ENCODE data around the gene GARNL3. TPM values are rescaled to one million over a fixed set of nuclear protein-coding genes. Genes with fewer than 3 reads are reported as not detected.

Gene GARNL3
- total and polyA plus RNA-seq, 8 donors, result 2.3 to 7.1 (median 3.4) TPM

DNA sequence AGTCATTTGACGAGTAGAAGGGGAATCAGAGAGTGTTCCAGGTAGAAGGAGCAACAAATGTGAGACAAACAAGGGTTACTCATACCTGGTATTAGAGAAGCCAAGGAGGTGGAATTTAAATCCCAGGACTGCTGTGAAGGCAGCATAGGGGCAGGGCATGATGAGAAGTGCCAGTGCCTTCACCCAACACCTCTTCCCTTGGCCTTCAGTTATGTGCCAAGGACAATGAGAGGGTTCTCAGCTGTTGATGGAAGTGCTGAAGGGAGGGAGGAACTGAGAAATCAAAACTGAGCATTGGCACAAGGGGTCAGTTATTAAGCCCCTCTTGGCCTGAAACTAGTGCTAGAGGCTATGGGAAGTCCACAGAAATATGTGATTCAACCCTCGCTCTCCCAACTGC, 50.3 kb downstream of the GARNL3 start:
- no peak overlapping the region for H3K27ac ChIP-seq
- intact Hi-C loops (cut with DNase I), result no loop called here
- H3K27me3 ChIP-seq, result no peaks in the 10 kb centered on the region
- TF ChIP-seq, protein P1, sequence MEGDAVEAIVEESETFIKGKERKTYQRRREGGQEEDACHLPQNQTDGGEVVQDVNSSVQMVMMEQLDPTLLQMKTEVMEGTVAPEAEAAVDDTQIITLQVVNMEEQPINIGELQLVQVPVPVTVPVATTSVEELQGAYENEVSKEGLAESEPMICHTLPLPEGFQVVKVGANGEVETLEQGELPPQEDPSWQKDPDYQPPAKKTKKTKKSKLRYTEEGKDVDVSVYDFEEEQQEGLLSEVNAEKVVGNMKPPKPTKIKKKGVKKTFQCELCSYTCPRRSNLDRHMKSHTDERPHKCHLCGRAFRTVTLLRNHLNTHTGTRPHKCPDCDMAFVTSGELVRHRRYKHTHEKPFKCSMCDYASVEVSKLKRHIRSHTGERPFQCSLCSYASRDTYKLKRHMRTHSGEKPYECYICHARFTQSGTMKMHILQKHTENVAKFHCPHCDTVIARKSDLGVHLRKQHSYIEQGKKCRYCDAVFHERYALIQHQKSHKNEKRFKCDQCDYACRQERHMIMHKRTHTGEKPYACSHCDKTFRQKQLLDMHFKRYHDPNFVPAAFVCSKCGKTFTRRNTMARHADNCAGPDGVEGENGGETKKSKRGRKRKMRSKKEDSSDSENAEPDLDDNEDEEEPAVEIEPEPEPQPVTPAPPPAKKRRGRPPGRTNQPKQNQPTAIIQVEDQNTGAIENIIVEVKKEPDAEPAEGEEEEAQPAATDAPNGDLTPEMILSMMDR (IDR thresholded peaks at IDR 0.05), result no peak
- H3K9me3 ChIP-seq, result no peaks in the 10 kb centered on the region
- WGBS, 2 donors, result 94 to 100% methylated on average over 2 of the region's 2 CpGs
- H3K36me3 ChIP-seq, result no peaks in the 10 kb centered on the region
- no peak for FAIRE-seq
- peaks cover 0 to 10% (median 5%) of the 10 kb centered on the region in 3 donors for H3K4me1 ChIP-seq
- no peak overlapping the region for H3K4me3 ChIP-seq
- DNase-seq, result no peak
- no peak for ATAC-seq

DNA sequence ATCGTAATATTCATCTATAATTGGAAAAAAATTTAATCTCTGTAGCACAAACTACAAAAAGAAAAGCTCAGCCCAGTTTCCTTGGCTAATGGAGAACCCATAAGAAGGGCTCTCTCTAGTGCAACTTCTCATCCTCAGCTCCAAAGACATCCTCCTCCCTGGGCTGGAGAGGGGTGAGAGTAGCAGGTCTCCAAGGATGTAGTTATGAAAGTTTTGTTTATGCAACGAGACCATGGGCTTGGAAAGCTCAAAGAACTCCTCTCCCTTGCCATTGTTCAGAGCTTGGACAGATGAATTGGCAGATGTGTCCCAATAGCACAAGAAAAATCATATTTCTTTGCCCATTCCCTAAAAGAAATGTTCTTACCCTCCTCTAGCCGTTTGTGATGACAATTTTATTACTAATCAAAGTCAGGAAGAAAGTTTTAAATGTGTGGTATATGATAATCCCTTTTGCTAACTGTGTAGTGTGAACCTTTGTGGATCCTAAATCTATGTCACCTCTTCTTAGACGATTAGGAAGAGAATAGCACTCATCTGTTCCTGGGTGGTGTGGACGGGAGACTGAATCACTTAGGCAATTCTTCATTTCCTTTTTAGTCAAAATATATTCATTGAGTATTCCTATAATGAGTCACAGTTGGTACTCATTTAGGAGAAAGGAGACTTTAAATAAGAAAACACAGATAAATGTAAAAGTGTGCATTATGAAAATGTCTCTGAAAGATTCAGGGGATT, 52.2 kb downstream of the GARNL3 start:
- WGBS, 2 donors, result 68 to 81% methylated on average over 5 of the region's 5 CpGs
- peak in 1 of 4 donors; percentile 29 for ATAC-seq

DNA sequence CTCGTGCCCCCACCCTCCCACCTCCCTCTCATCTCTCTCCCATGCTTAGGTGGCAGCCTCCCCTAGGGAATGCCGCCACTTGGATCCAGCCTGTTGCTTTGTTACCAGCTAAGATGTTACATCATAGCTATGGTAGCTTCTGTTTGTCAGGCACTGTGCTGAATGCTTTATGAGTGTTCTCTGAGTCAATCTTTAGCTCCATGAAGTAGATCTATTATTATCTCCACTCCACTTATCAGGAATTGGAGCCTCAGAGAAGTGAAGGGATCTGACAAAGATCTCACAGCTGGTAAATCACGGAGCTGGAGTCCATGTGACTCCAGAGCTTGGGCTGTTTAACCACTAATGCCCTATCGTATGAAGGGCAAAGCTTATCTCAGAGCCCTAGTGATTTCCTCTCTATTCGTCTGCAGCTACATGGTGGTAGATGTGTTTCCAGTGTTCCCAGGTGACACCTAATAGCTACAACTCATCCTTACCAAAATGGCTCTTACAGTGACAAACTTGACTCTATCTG, 54.1 kb downstream of the GARNL3 start:
- H3K27me3 ChIP-seq, result no peaks in the 10 kb centered on the region
- peak in 1 of 4 donors; percentile 39 for ATAC-seq
- TF ChIP-seq, protein P1 (IDR thresholded peaks at IDR 0.05), result no peak
- H3K27ac ChIP-seq, result no peak overlapping the region
- DNase-seq, result no peak
- intact Hi-C loops (cut with DNase I), result no loop called here
- no peaks in the 10 kb centered on the region for H3K9me3 ChIP-seq
- H3K4me1 ChIP-seq, result no peaks in the 10 kb centered on the region
- WGBS, 2 donors, result 77 to 79% methylated on average over 5 of the region's 5 CpGs
- H3K4me3 ChIP-seq, result no peak overlapping the region
- FAIRE-seq, result no peak
- H3K36me3 ChIP-seq, result no peaks in the 10 kb centered on the region

More for the DNA sequence above, 52.2 kb downstream of the GARNL3 start:
- TF ChIP-seq, protein P1 (IDR thresholded peaks at IDR 0.05), result no peak
- Histone ChIP-seq H3K9me3 (no peaks in the 10 kb centered on the region), H3K4me3 (no peak overlapping the region), H3K4me1 (peaks cover 0 to 2% (median 2%) of the 10 kb centered on the region in 3 donors), H3K27ac (no peak overlapping the region), H3K27me3 (no peaks in the 10 kb centered on the region), H3K36me3 (no peaks in the 10 kb centered on the region)
- DNase-seq (no peak), FAIRE-seq (no peak)
- intact Hi-C loops (cut with DNase I), result no loop called here

DNA sequence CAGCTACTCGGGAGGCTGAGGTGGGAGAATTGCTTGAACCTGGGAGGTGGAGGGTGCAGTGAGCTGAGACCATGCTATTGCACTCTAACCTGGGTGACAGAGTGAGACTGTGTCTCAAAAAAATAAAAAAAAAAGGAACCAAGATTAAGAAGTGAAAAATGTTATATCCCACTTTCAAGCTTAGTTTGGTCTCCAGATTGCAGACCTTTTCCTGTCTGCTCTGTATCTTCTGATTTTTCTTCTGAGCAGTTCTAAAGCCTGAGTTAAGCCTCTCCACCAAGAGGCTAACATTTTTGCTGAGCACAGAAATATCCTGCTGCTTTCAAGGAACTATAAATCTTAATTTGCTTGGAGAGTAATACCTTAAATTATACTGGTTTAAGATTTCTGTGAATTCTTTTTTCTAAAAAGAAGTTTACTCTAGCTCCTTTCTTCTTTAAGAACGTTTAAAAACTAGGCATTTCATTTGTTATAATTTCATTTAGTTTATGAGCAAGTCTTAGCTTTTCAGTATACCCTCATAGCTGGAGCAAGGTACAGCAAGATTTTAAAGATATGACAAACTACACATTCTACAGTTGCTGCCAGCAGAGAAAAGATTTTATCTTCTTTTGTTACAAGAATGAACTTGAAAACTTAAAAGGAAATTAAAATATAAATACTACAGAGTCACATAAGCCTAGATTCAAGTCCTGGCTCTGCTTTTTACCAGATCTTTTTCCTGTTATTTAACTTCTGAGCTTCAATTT, 55.0 kb downstream of the GARNL3 start:
- FAIRE-seq (no peak), ATAC-seq (peak in 1 of 4 donors; percentile 30), DNase-seq (no peak)
- WGBS, 2 donors, result 56 to 67% methylated on average over 2 of the region's 2 CpGs
- intact Hi-C loops (cut with DNase I), result no loop called here
- H3K9me3 ChIP-seq, result no peaks in the 10 kb centered on the region
- H3K4me1 ChIP-seq, result no peaks in the 10 kb centered on the region
- H3K4me3 ChIP-seq, result no peak overlapping the region
- no peaks in the 10 kb centered on the region for H3K27me3 ChIP-seq
- TF ChIP-seq, protein P1 (IDR thresholded peaks at IDR 0.05), result no peak
- no peak overlapping the region for H3K27ac ChIP-seq
- no peaks in the 10 kb centered on the region for H3K36me3 ChIP-seq

DNA sequence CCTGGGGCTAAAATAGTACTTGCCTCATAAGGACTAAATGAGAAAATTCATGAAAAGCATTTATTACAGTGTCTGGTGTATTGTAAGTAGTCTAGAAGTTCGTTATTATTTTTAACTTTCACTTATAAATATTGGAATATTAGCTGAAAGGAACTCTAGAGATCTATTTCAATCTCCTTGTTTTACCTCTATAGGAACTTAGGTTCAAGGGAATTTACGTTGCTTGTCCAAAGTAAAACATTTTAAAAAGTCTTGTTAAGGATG, 55.5 kb downstream of the GARNL3 start:
- 68 to 72% methylated on average over 2 of the region's 2 CpGs for WGBS, 2 donors
- peak; percentile 37 for FAIRE-seq

More for the DNA sequence above, 55.5 kb downstream of the GARNL3 start:
- Histone ChIP-seq H3K27me3 (no peaks in the 10 kb centered on the region), H3K4me3 (no peak overlapping the region), H3K27ac (no peak overlapping the region), H3K36me3 (no peaks in the 10 kb centered on the region), H3K9me3 (no peaks in the 10 kb centered on the region), H3K4me1 (no peaks in the 10 kb centered on the region)
- TF ChIP-seq, protein P1 (IDR thresholded peaks at IDR 0.05), result no peak
- intact Hi-C loops (cut with DNase I), result no loop called here
- DNase-seq (no peak), ATAC-seq (no peak)

All from pancreas (tissue), 10 donors.